Breast epithelium (tissue), 4 donors: Measurements from ENCODE around the gene DDX42. TPM values are rescaled to one million over a fixed set of nuclear protein-coding genes. Genes with fewer than 3 reads are reported as not detected.
A peak's percentile ranks its signal among the peaks of the same experiment; 100 is the strongest.

Experiments
- DNase-seq, 2 donors: peaks; one replicate each; pipeline ENCODE4 v3.0.0-alpha.2; 2019; ENCODE audit warnings: low spot score in 2 of 2
- H3K27ac ChIP-seq, 2 donors: fragments of 200-600 bp; sonication (generic) in 1 of 2; one replicate each; pipeline ENCODE4 v1.5.1; 2016 to 2019; ENCODE audit warnings: mild to moderate bottlenecking in 1 of 2
- H3K27me3 ChIP-seq, 2 donors: fragments of 200-600 bp; sonication (generic) in 1 of 2; one replicate each; pipeline versions ENCODE4 v1.5.1 to v1.6.0; 2017 to 2019; ENCODE audit warnings: control low read depth in 1 of 2, mild to moderate bottlenecking in 1 of 2
- H3K36me3 ChIP-seq: fragments of 200-600 bp; one replicate; pipeline ENCODE4 v1.5.1; 2019
- H3K4me1 ChIP-seq, 2 donors: fragments of 200-600 bp; sonication (generic); one replicate each; pipeline ENCODE4 v1.5.1; 2016 to 2019; ENCODE audit warnings: control low read depth in 1 of 2
- H3K4me3 ChIP-seq, 3 donors: fragments of 200-600 bp; sonication (generic); 1 replicate in 2 of 3; 2 replicates in 1 of 3; pipeline ENCODE4 v1.5.1; 2016 to 2019; ENCODE audit warnings: mild to moderate bottlenecking in 3 of 3, moderate library complexity in 2 of 3
- H3K9me3 ChIP-seq, 2 donors: fragments of 200-600 bp; sonication (generic) in 1 of 2; one replicate each; pipeline ENCODE4 v1.5.1; 2016 to 2019; ENCODE audit warnings: control low read depth in 1 of 2
- CTCF ChIP-seq, 3 donors: fragments of 450-650 bp; IDR thresholded peaks; one replicate each; pipeline ENCODE4 v1.5.1; 2016 to 2017; ENCODE audit warnings: antibody characterized with exemption in 3 of 3, mild to moderate bottlenecking in 3 of 3, moderate library complexity in 3 of 3
- POLR2A ChIP-seq: fragments of 450-650 bp; IDR thresholded peaks from one replicate; pipeline ENCODE4 v1.6.1; 2016; ENCODE audit warnings: antibody characterized with exemption, mild to moderate bottlenecking, moderate library complexity
- POLR2AphosphoS5 ChIP-seq, 3 donors: sonication (generic); formaldehyde crosslinking; IDR thresholded peaks; one replicate each; pipeline ENCODE4 v1.6.1; 2017; ENCODE audit warnings: antibody characterized with exemption in 3 of 3
- intact Hi-C: fragments of 100-400 bp; cut with DNase I; formaldehyde crosslinking; loops from one replicate; pipeline ENCODE4 v1.15.1; 2023; ENCODE audit warnings: low total_unique reads
- total RNA-seq, 3 donors: library from RNA; depleted of rRNA; stranded (reverse); fragments of >200 nt; gene quantifications; one replicate each; pipeline ENCODE4 v1.1.0, GENCODE V29; 2016

Gene DDX42
- total RNA-seq, 3 donors from 2014 or later = 131 to 139 (median 139) TPM

- Histone ChIP-seq H3K36me3 (no peaks in the 10 kb centered on the region), H3K4me1 (peaks cover 7 to 10% of the 10 kb centered on the region in 2 donors), H3K27ac (peak overlapping the region in 1 of 2 donors; percentile 3), H3K27me3 (no peaks in the 10 kb centered on the region), H3K4me3 (no peak overlapping the region), H3K9me3 (no peaks in the 10 kb centered on the region)
- intact Hi-C loops = no loop called here
- no peak for DNase-seq
- no peak for TF ChIP-seq CTCF (IDR thresholded peaks at IDR 0.05)
These were observed 6.5 kb downstream of the DDX42 start for GRCh38 chr17:63780507-63780906.

- no peak for DNase-seq
- H3K36me3 ChIP-seq = no peaks in the 10 kb centered on the region
- H3K4me3 ChIP-seq = no peak overlapping the region
- no peaks in the 10 kb centered on the region for H3K27me3 ChIP-seq
- H3K27ac ChIP-seq = no peak overlapping the region
- TF ChIP-seq CTCF (IDR thresholded peaks at IDR 0.05) (no peak), POLR2AphosphoS5 (IDR thresholded peaks at IDR 0.05) (no peak), POLR2A (no peak)
- no peaks in the 10 kb centered on the region for H3K9me3 ChIP-seq
- intact Hi-C loops = no loop called here
- H3K4me1 ChIP-seq = peaks cover 3 to 5% of the 10 kb centered on the region in 2 donors
These were observed 7.0 kb downstream of the DDX42 start for GRCh38 chr17:63780928-63781327.

- Histone ChIP-seq H3K9me3 (no peaks in the 10 kb centered on the region), H3K4me3 (no peak overlapping the region), H3K27ac (no peak overlapping the region), H3K36me3 (no peaks in the 10 kb centered on the region), H3K27me3 (no peaks in the 10 kb centered on the region), H3K4me1 (peaks cover 0 to 5% of the 10 kb centered on the region in 2 donors)
- no peak for DNase-seq
- TF ChIP-seq CTCF (IDR thresholded peaks at IDR 0.05) (no peak), POLR2A (no peak), POLR2AphosphoS5 (IDR thresholded peaks at IDR 0.05) (no peak)
- intact Hi-C loops = no loop called here
These were observed 9.6 kb downstream of the DDX42 start for GRCh38 chr17:63783522-63783921.

GRCh38 chr17:63785556-63785955 lies 11.6 kb downstream of the DDX42 start:
- DNase-seq = no peak
- no peak overlapping the region for H3K4me3 ChIP-seq
- no peak overlapping the region for H3K27ac ChIP-seq
- H3K27me3 ChIP-seq = no peaks in the 10 kb centered on the region
- H3K4me1 ChIP-seq = no peaks in the 10 kb centered on the region
- H3K9me3 ChIP-seq = no peaks in the 10 kb centered on the region
- H3K36me3 ChIP-seq = no peaks in the 10 kb centered on the region
- TF ChIP-seq CTCF (IDR thresholded peaks at IDR 0.05) (no peak), POLR2A (no peak), POLR2AphosphoS5 (IDR thresholded peaks at IDR 0.05) (no peak)
- intact Hi-C loops = no loop called here

GRCh38 chr17:63786117-63786516 lies 12.1 kb downstream of the DDX42 start:
- TF ChIP-seq POLR2A = no peak

More at GRCh38 chr17:63786117-63786516, 12.1 kb downstream of the DDX42 start:
- no peak for DNase-seq
- intact Hi-C loops = no loop called here
- Histone ChIP-seq H3K4me3 (no peak overlapping the region), H3K27ac (no peak overlapping the region), H3K9me3 (no peaks in the 10 kb centered on the region), H3K27me3 (no peaks in the 10 kb centered on the region), H3K36me3 (no peaks in the 10 kb centered on the region), H3K4me1 (no peaks in the 10 kb centered on the region)
